Heart left ventricle (tissue), 16 donors: ENCODE data around the gene ALDOC. TPM values are rescaled to one million over a fixed set of nuclear protein-coding genes. Genes with fewer than 3 reads are reported as not detected.
"Not testable (repeated sequence)": the region's sequence is repeated elsewhere in the genome, so short reads cannot be mapped to it uniquely, and the experiment has no call there.

Experiments
- ATAC-seq, 4 donors: fragments of 200-7000 bp; cut with Tn5 transposase; one replicate each; pipeline ENCODE4 v1.9.1; 2020 to 2022; ENCODE audit warnings: moderate library complexity in 4 of 4, mild to moderate bottlenecking in 3 of 4, moderate number of reproducible peaks in 1 of 4
- DNase-seq, 5 donors: peaks; one replicate each; pipeline ENCODE4 v3.0.0-alpha.2; 2020
- H3K27ac ChIP-seq, 12 donors: fragments of 200-600 bp; sonication (generic) in 4 of 12; one replicate each; pipeline versions ENCODE4 v1.5.0 to v1.8.0; 2016 to 2022; ENCODE audit warnings: mild to moderate bottlenecking in 2 of 12
- H3K27me3 ChIP-seq, 9 donors: fragments of 200-600 bp; sonication (generic) in 2 of 9; one replicate each; pipeline versions ENCODE4 v1.5.1 to v1.8.0; 2016 to 2022; ENCODE audit warnings: mild to moderate bottlenecking in 3 of 9
- H3K36me3 ChIP-seq, 9 donors: fragments of 200-600 bp; sonication (generic) in 2 of 9; one replicate each; pipeline versions ENCODE4 v1.5.0 to v1.8.0; 2018 to 2022; ENCODE audit warnings: mild to moderate bottlenecking in 2 of 9
- H3K4me1 ChIP-seq, 12 donors: fragments of 200-600 bp; sonication (generic) in 4 of 12; one replicate each; pipeline versions ENCODE4 v1.5.0 to v1.8.0; 2016 to 2022; ENCODE audit warnings: mild to moderate bottlenecking in 3 of 12
- H3K4me3 ChIP-seq, 12 donors: fragments of 200-600 bp; sonication (generic) in 4 of 12; one replicate each; pipeline versions ENCODE4 v1.5.0 to v1.8.0; 2017 to 2022; ENCODE audit warnings: mild to moderate bottlenecking in 9 of 12, moderate library complexity in 4 of 12
- H3K9me3 ChIP-seq, 12 donors: fragments of 200-600 bp; sonication (generic) in 4 of 12; one replicate each; pipeline versions ENCODE4 v1.5.0 to v1.8.0; 2016 to 2022; ENCODE audit warnings: mild to moderate bottlenecking in 1 of 12
- POLR2A ChIP-seq, 2 donors: fragments of 450-650 bp; IDR thresholded peaks; one replicate each; pipeline ENCODE4 v1.6.1; 2017; ENCODE audit warnings: antibody characterized with exemption in 2 of 2, mild to moderate bottlenecking in 2 of 2, moderate library complexity in 2 of 2
- WGBS, 4 donors: extraction: QIAGEN DNeasy Blood & Tissue Kit in 2 of 4; methylation state at CpG; one replicate each; pipeline versions ENCODE4 v1.1.5 to v1.1.7; 2013 to 2018; 5-methylcytosine and 5-hydroxymethylcytosine counted together
- intact Hi-C, 10 donors: fragments of 100-400 bp; cut with DNase I; formaldehyde crosslinking; loops; one replicate each; pipeline versions ENCODE4 v1.11.1 to v1.14.2; 2022
- polyA plus RNA-seq, 2 donors: library from polyadenylated mRNA; stranded (reverse); fragments of 200-250 nt; gene quantifications; one replicate each; pipeline ENCODE4 v1.2.3, GENCODE V29; 2013
- total RNA-seq, 9 donors: library from RNA; depleted of rRNA in 2 of 9; stranded (reverse); fragments of >200 nt in 2 of 9; fragmentation: NEBNext Ultra II Directional in 3 of 9; extraction: Animal tissue kit (Norgen Biotek cat#: 25700) in 3 of 9; gene quantifications; one replicate each; pipeline versions ENCODE4 v1.1.0 to v1.2.4, GENCODE V29; 2016 to 2023
- TF ChIP-seq, protein P1 (sequence below), 12 donors: fragments of 200-600 bp; sonication (generic) in 4 of 12; IDR thresholded peaks; one replicate each; pipeline versions ENCODE4 v1.5.0 to v1.8.0; 2018 to 2022; ENCODE audit warnings: antibody characterized with exemption in 12 of 12, mild to moderate bottlenecking in 5 of 12
- donor health status: ischemic (EF 13 %, LVEDD 7.1; RV severe dilation, severe dysfunction).
- donor health status: healthy with polysubstance abuse.
- donor health status: DM: no; HTN: yes; CAD: no.
- donor health status: DM: no; HTN: no; CAD: no.
- donor health status: ischemic (EF 25% LVEDD 6.9; RV normal size, moderate dysfunction).
- donor health status: ischemic (EF 25% LVEDD 5.7; RV mildly dilated, moderate dysfunction).
- donor health status: healthy.
- donor health status: DM: yes; HTN: yes; CAD: no.
- donor health status: ischemic (EF 35%, LVEDD 5.7; RV mildly dilated, moderate dysfunction).
- donor health status: nonischemic (EF 11% LVEDD 7.7; RV severe dilation, severe dysfunction).
- donor health status: DM: yes; HTN: yes; CAD: no.
- donor health status: PGD.
- donor health status: ischemic (EF 29% LVEDD 5.4; RV normal size, mild dysfunction).
- donor health status: nonischemic (EF 23%, LVEDD 6.1; RV moderate dilation, normal function).

ALDOC gene
- total and polyA plus RNA-seq, 11 donors: 154 to 677 (median 221) TPM

DNA sequence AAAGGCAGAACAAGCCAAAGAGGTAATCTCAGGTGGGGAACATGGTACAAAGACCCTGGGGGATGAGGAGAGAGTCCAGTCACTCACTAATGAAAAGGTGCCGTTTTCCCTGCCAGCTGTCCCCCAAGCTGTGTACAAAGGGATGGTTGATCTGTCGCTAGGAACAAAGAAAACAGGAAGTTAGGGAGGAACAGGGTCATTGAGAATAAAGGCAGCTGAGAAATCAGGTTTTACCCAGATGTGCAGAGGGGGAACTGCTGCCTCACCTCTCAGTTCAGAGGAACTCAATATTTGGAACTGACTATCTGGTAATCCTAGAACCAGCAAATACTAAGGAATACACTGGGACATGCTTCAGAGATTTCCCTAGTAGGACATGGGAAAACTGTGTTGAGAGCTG, 35.8 kb upstream of the ALDOC start:
- no peak for TF ChIP-seq POLR2A (IDR thresholded peaks at IDR 0.05)
- TF ChIP-seq, protein P1, sequence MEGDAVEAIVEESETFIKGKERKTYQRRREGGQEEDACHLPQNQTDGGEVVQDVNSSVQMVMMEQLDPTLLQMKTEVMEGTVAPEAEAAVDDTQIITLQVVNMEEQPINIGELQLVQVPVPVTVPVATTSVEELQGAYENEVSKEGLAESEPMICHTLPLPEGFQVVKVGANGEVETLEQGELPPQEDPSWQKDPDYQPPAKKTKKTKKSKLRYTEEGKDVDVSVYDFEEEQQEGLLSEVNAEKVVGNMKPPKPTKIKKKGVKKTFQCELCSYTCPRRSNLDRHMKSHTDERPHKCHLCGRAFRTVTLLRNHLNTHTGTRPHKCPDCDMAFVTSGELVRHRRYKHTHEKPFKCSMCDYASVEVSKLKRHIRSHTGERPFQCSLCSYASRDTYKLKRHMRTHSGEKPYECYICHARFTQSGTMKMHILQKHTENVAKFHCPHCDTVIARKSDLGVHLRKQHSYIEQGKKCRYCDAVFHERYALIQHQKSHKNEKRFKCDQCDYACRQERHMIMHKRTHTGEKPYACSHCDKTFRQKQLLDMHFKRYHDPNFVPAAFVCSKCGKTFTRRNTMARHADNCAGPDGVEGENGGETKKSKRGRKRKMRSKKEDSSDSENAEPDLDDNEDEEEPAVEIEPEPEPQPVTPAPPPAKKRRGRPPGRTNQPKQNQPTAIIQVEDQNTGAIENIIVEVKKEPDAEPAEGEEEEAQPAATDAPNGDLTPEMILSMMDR (IDR thresholded peaks at IDR 0.05): no peak
- Histone ChIP-seq H3K4me3 (no peak overlapping the region), H3K27ac (no peak overlapping the region), H3K9me3 (no peaks in the 10 kb centered on the region), H3K4me1 (no peaks in the 10 kb centered on the region), H3K27me3 (no peaks in the 10 kb centered on the region), H3K36me3 (peaks cover 0 to 88% (median 43%) of the 10 kb centered on the region in 9 donors)
- DNase-seq (no peak), ATAC-seq (no peak)
- intact Hi-C loops: loop anchor here in 8 of 10 donors (2.0 to 10.0 kb wide), 6 partner anchors 60 to 120 kb away; partner anchors contain the start of gene UNC119 (in 2 of the 8)
- 42 to 61% (median 51%) methylated on average over 2 of the region's 2 CpGs for WGBS, 4 donors

- 84 to 86% (median 85%) methylated on average over 8 of the region's 8 CpGs for WGBS, 4 donors
- H3K4me1 ChIP-seq: no peaks in the 10 kb centered on the region
- H3K9me3 ChIP-seq: no peaks in the 10 kb centered on the region
- no peak overlapping the region for H3K4me3 ChIP-seq
- no peak overlapping the region for H3K27ac ChIP-seq
- no peak for DNase-seq
- no peak for ATAC-seq
- no peaks in the 10 kb centered on the region for H3K27me3 ChIP-seq
- TF ChIP-seq, protein P1 (IDR thresholded peaks at IDR 0.05): no peak
- intact Hi-C loops: loop anchor here in 7 of 10 donors (5.0 to 10.0 kb wide), 4 partner anchors 58 to 118 kb away; partner anchors contain the start of gene UNC119 (in 2 of the 7)
- H3K36me3 ChIP-seq: peaks cover 0 to 78% (median 21%) of the 10 kb centered on the region in 9 donors
Observed at GRCh38 chr17:28610376-28610775, 33.7 kb upstream of the ALDOC start.

- H3K4me3 ChIP-seq, DNase-seq, H3K27ac ChIP-seq, H3K27me3 ChIP-seq, intact Hi-C loops, H3K9me3 ChIP-seq, ATAC-seq: not testable (repeated sequence)
- peaks cover 0 to 17% (median 0%) of the 10 kb centered on the region in 9 donors for H3K36me3 ChIP-seq
- WGBS, 4 donors: 80 to 98% (median 95%) methylated on average over 1 to 31 of the region's 31 CpGs
- peaks cover 0 to 13% (median 7%) of the 10 kb centered on the region in 12 donors for H3K4me1 ChIP-seq
Observed at GRCh38 chr17:28604031-28604430, 27.3 kb upstream of the ALDOC start.

DNA sequence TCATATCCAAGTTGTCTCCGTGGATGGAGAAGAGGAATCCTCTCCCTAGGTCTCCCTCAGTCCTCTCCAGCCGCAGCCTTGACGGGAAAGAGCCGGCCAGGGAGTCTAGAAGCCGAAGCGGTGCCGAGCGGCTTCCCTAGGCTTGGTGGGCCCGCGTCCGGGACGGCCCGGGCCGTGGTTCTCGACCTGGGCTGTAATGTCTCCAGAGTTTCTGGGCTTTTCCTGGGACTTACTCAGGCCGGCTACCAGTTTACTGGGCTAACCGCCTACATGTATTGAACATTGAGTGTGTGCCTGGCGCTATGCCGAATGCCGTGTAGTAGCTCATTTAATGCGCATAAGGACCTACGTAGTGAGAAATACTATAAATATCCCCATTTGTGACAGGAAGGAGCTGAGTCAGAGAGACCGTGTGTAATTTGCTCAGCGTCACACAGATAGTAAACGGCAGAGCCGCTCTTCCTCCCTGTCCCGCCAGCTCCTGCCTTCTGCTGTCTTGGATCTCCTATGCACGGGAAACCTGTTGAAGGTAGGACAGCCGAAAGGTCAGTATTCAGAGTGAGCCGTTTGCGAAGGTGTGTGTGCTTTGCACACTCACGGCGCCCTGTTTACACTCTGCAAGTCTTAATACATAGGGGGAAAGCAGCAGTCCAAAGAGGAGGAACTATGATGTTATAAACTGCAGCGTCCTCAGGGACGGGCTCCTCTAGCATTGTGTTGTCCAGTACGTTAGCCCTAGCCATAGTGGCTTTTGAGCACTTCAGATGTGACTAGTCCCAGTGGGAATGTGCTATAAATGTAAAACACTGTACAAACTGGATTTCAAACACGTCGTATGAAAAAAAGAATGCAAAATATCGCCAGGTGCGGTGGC, 22.9 kb upstream of the ALDOC start:
- intact Hi-C loops: loop anchor here in 1 of 10 donors (2.0 kb wide), 1 partner anchor 45 kb away; the partner anchor contains the start of gene BLTP2
- WGBS, 4 donors: 11 to 15% (median 13%) methylated on average over 32 to 40 of the region's 40 CpGs
- H3K4me3 ChIP-seq: peak overlapping the region; percentile 49 to 86 (median 66)

More for the DNA sequence above, 22.9 kb upstream of the ALDOC start:
- TF ChIP-seq, protein P1 (IDR thresholded peaks at IDR 0.05): no peak
- no peak for TF ChIP-seq POLR2A (IDR thresholded peaks at IDR 0.05)
- H3K27me3 ChIP-seq: no peaks in the 10 kb centered on the region
- H3K4me1 ChIP-seq: peaks cover 0 to 30% (median 13%) of the 10 kb centered on the region in 12 donors
- no peaks in the 10 kb centered on the region for H3K36me3 ChIP-seq
- peak; percentile 47 to 73 (median 61) for DNase-seq
- no peaks in the 10 kb centered on the region for H3K9me3 ChIP-seq
- peak; percentile 33 to 82 (median 74) for ATAC-seq
- peak overlapping the region; percentile 69 to 97 (median 94) for H3K27ac ChIP-seq
